NT2/D1 (cell line): ENCODE results near the gene DYNC2H1.

Experiments
- SUZ12 ChIP-seq: IDR thresholded peaks from 2 replicates; pipeline ENCODE4 v1.6.1; 2011; ENCODE audit not compliant: insufficient read length, insufficient read depth; ENCODE audit errors: extremely low read depth
- ZNF274 ChIP-seq: IDR thresholded peaks from 2 replicates; pipeline ENCODE4 v1.6.1; 2011; ENCODE audit warnings: mild to moderate bottlenecking, low read depth, low read length

GRCh38 chr11:103434073-103434411 is 324.8 kb downstream of the DYNC2H1 start:
- no peak for TF ChIP-seq ZNF274
- no peak for TF ChIP-seq SUZ12
